ENCODE data around the gene CYB561A3.

The CYB561A3 gene

GRCh38 chr11:61369372-61370348 lies 8.0 kb upstream of the CYB561A3 start:
- no peak for DNase-seq

GRCh38 chr11:61368646-61369045 lies 7.0 kb upstream of the CYB561A3 start:
- DNase-seq = no peak

- no peak for DNase-seq
Measured at GRCh38 chr11:61367406-61367805, 5.7 kb upstream of the CYB561A3 start.

- no peak for DNase-seq
Measured at GRCh38 chr11:61364012-61364675, 2.5 kb upstream of the CYB561A3 start.

- DNase-seq = peak; percentile 10 to 22
Measured at GRCh38 chr11:61362542-61362875, 827 bp upstream of the CYB561A3 start.

GRCh38 chr11:61361237-61361740 lies 393 bp downstream of the CYB561A3 start:
- DNase-seq = no peak

- DNase-seq = no peak
Measured at GRCh38 chr11:61359516-61359915, 2.2 kb downstream of the CYB561A3 start.

GRCh38 chr11:61358566-61358965 lies 3.1 kb downstream of the CYB561A3 start:
- DNase-seq = no peak

- no peak for DNase-seq
Measured at GRCh38 chr11:61357894-61358239, 3.8 kb downstream of the CYB561A3 start.

GRCh38 chr11:61357233-61357893 lies 4.3 kb downstream of the CYB561A3 start:
- no peak for DNase-seq

- no peak for DNase-seq
Measured at GRCh38 chr11:61356706-61357105, 5.0 kb downstream of the CYB561A3 start.

GRCh38 chr11:61354208-61354607 lies 7.5 kb downstream of the CYB561A3 start:
- DNase-seq = no peak

- no peak for DNase-seq
Measured at GRCh38 chr11:61353131-61354067, 8.3 kb downstream of the CYB561A3 start.

GRCh38 chr11:61352038-61352437 lies 9.6 kb downstream of the CYB561A3 start:
- no peak for DNase-seq

GRCh38 chr11:61350803-61351202 lies 10.9 kb downstream of the CYB561A3 start:
- DNase-seq = no peak

- DNase-seq = no peak
Measured at GRCh38 chr11:61350336-61350735, 11.3 kb downstream of the CYB561A3 start.

GRCh38 chr11:61349916-61350315 lies 11.8 kb downstream of the CYB561A3 start:
- no peak for DNase-seq

- DNase-seq = no peak
Measured at GRCh38 chr11:61349189-61349751, 12.4 kb downstream of the CYB561A3 start.

GRCh38 chr11:61347916-61348461 lies 13.7 kb downstream of the CYB561A3 start:
- DNase-seq = no peak

GRCh38 chr11:61345954-61346843 lies 15.5 kb downstream of the CYB561A3 start:
- DNase-seq = no peak

- no peak for DNase-seq
Measured at GRCh38 chr11:61345170-61345610, 16.5 kb downstream of the CYB561A3 start.

Measured in activated CD4-positive, alpha-beta T cell treated with anti-CD3 and anti-CD28 coated beads, Interleukin-2, amount 50 U/mL, for 4 hours (primary cell).